Thyroid gland (tissue), 4 donors: ENCODE data around the gene GAB1. TPM values are rescaled to one million over a fixed set of nuclear protein-coding genes. Genes with fewer than 3 reads are reported as not detected.
A peak's percentile ranks its signal among the peaks of the same experiment; 100 is the strongest.

ENCODE experiments used
- DNase-seq, 2 donors: peaks; one replicate each; pipeline ENCODE4 v3.0.0-alpha.2; 2019
- H3K27ac ChIP-seq, 3 donors: fragments of 200-600 bp; sonication (generic); 1 replicate in 2 of 3; 2 replicates in 1 of 3; pipeline ENCODE4 v1.5.1; 2016 to 2019; ENCODE audit warnings: mild to moderate bottlenecking in 1 of 3, moderate library complexity in 1 of 3
- H3K27me3 ChIP-seq: fragments of 200-600 bp; sonication (generic); one replicate; pipeline ENCODE4 v1.5.1; 2019
- H3K36me3 ChIP-seq, 2 donors: fragments of 200-600 bp; sonication (generic); one replicate each; pipeline ENCODE4 v1.5.1; 2016 to 2019
- H3K4me1 ChIP-seq, 2 donors: fragments of 200-600 bp; sonication (generic); one replicate each; pipeline ENCODE4 v1.5.1; 2017 to 2019
- H3K4me3 ChIP-seq, 3 donors: fragments of 200-600 bp; sonication (generic); replicated peaks in 1 of 3; 1 replicate in 2 of 3; 2 replicates in 1 of 3; pipeline ENCODE4 v1.5.1; 2016; ENCODE audit warnings: mild to moderate bottlenecking in 1 of 3
- H3K9me3 ChIP-seq: fragments of 200-600 bp; sonication (generic); one replicate; pipeline ENCODE4 v1.5.1; 2017
- CTCF ChIP-seq, 6 experiments: fragments of 200-600 bp in 3 of 6; fragments of 450-650 bp in 3 of 6; sonication (generic) in 3 of 6; IDR thresholded peaks; one replicate each; pipeline ENCODE4 v1.5.1; 2016 to 2019; ENCODE audit warnings: antibody characterized with exemption in 6 of 6, mild to moderate bottlenecking in 2 of 6, inconsistent platforms in 1 of 6, moderate library complexity in 1 of 6
- POLR2A ChIP-seq, 2 donors: fragments of 450-650 bp; IDR thresholded peaks; one replicate each; pipeline ENCODE4 v1.6.1; 2017; ENCODE audit warnings: antibody characterized with exemption in 2 of 2, mild to moderate bottlenecking in 2 of 2, moderate library complexity in 1 of 2
- WGBS, 2 donors: methylation state at CpG; one replicate each; pipeline ENCODE4 v1.1.5; 2017; 5-methylcytosine and 5-hydroxymethylcytosine counted together
- intact Hi-C: fragments of 100-400 bp; cut with DNase I; formaldehyde crosslinking; loops from one replicate; pipeline ENCODE4 v1.15.1; 2023
- microRNA-seq: library from miRNA; unstranded; fragments of <30 nt; microRNA quantifications from one replicate; pipeline ENCODE4, GENCODE V29; 2016
- small RNA-seq: library from RNA; depleted of rRNA; stranded (forward); fragments of <200 nt; gene quantifications from one replicate; pipeline ENCODE3, GENCODE V24; 2016
- total RNA-seq, 4 donors: library from RNA; depleted of rRNA; stranded (reverse); fragments of >200 nt; gene quantifications; one replicate each; pipeline ENCODE4 v1.2.3, GENCODE V29; 2016

Gene GAB1
- total RNA-seq, 4 donors from 2014 or later = 20.3 to 40.8 (median 32.5) TPM

- no peak for DNase-seq
- H3K27me3 ChIP-seq = no peaks in the 10 kb centered on the region
- peaks cover 7 to 9% of the 10 kb centered on the region in 2 donors for H3K36me3 ChIP-seq
- H3K4me1 ChIP-seq = peaks cover 21 to 35% of the 10 kb centered on the region in 2 donors
- 16 to 19% methylated on average over 5 of the region's 5 CpGs for WGBS, 2 donors
- peak overlapping the region; percentile 77 to 96 (median 91) for H3K4me3 ChIP-seq
- TF ChIP-seq POLR2A (IDR thresholded peaks at IDR 0.05) = no peak
- TF ChIP-seq CTCF (IDR thresholded peaks at IDR 0.05) = no peak
- no peaks in the 10 kb centered on the region for H3K9me3 ChIP-seq
- intact Hi-C loops = no loop called here
- H3K27ac ChIP-seq = peak overlapping the region; percentile 95 to 98 (median 98)
Observed at GRCh38 chr4:143514901-143515300, 178.2 kb downstream of the GAB1 start.

GRCh38 chr4:143515905-143516304, 179.2 kb downstream of the GAB1 start:
- no peak for DNase-seq
- TF ChIP-seq POLR2A (IDR thresholded peaks at IDR 0.05) = no peak
- no peak for TF ChIP-seq CTCF (IDR thresholded peaks at IDR 0.05)
- H3K36me3 ChIP-seq = peaks cover 7 to 9% of the 10 kb centered on the region in 2 donors
- H3K4me3 ChIP-seq = no peak overlapping the region
- peaks cover 21 to 35% of the 10 kb centered on the region in 2 donors for H3K4me1 ChIP-seq
- no peaks in the 10 kb centered on the region for H3K27me3 ChIP-seq
- H3K27ac ChIP-seq = no peak overlapping the region
- H3K9me3 ChIP-seq = no peaks in the 10 kb centered on the region
- intact Hi-C loops = no loop called here

DNA sequence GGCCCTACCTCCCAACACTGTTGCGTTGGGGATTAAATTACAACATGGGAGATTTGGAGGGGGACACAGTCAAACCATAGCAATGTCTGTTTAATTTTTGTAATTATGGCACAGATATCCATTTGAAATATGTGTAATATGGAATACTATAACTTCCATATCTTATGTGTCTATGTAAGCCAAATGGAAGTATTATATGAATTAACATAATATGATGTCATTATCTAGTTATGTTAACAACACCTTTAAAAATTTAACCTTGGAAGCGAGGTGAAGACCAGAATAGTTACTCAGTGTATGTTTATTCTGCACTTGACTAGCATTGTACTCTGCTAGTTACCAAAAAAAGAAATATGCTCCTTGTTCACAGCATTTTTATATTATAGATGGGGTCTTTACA, 181.1 kb downstream of the GAB1 start:
- Histone ChIP-seq H3K27ac (no peak overlapping the region), H3K4me3 (no peak overlapping the region), H3K27me3 (no peaks in the 10 kb centered on the region), H3K4me1 (peaks cover 21 to 32% of the 10 kb centered on the region in 2 donors), H3K9me3 (no peaks in the 10 kb centered on the region), H3K36me3 (peaks cover 20 to 22% of the 10 kb centered on the region in 2 donors)
- TF ChIP-seq CTCF (IDR thresholded peaks at IDR 0.05) (no peak), POLR2A (IDR thresholded peaks at IDR 0.05) (no peak)
- 92 to 95% methylated on average over 2 of the region's 2 CpGs for WGBS, 2 donors
- intact Hi-C loops = no loop called here
- no peak for DNase-seq

Small RNA genes within 50 kb of the gene (microRNA-seq; reads per million reads assigned to microRNA genes)
- gene MIR3139 = not detected

Small RNA genes within 50 kb of the gene (small RNA-seq; reads per million reads assigned to genes)
- gene MIR3139 (not detected), gene RF00019 (not detected)

Other genes with a start within 250 kb of the GAB1 start
- 10 to 100 TPM; 21.8 to 39.8 (median 29.9) TPM for gene USP38, start 152.0 kb upstream of the GAB1 start, total RNA-seq
- gene SMARCA5, start 176.8 kb downstream of the GAB1 start, total RNA-seq = 10 to 100 TPM; 46.7 to 89.9 (median 60.4) TPM